Fibroblast of lung (primary cell): ENCODE results near the gene GPR132.

Experiments used
- EZH2 ChIP-seq: IDR thresholded peaks from 2 replicates; pipeline ENCODE4 v1.5.1; 2012; ENCODE audit warnings: low read length, control low read depth, mild to moderate bottlenecking; ENCODE audit errors: missing control alignments
- TF ChIP-seq, protein P1 (sequence below), 2 donors: IDR thresholded peaks in 1 of 2; conservative IDR thresholded peaks in 1 of 2; 1 replicate in 1 of 2; 2 replicates in 1 of 2; pipeline ENCODE4 v1.5.1; 2011 to 2012; ENCODE audit warnings: low read length in 2 of 2, control low read depth in 1 of 2, inconsistent platforms in 1 of 2, low read depth in 1 of 2, mild to moderate bottlenecking in 1 of 2

DNA sequence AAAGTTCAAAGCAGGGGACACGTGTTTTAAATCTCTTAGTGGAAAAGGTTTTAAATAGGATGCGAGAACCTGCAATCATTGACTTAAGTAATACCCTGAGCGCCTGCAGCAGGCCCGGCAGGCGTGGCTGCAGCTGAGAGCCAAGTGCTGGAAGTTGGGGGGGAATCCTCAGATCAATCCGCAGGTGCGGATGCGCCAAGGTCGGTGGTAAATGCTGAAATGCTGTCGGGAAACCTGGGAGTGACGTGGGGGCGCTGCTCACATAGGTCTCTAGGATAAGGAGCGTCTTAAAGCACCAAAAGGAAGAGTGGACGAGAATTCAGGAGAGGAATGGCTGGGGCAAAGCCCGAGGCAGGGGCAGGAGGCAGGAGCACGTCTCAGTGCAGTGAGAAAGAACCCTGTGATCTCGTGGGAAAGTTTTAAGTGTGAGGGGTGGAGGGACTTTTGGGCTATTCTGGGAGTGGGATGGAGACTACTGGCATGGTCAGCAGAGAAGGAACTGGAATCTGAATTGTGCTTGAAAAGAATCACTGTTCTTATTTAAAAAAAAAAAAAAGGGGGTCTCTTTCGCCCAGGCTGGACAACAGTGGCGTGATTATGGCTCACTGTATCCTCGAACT lies 43.5 kb downstream of the GPR132 start:
- no peak for TF ChIP-seq EZH2
- TF ChIP-seq, protein P1, sequence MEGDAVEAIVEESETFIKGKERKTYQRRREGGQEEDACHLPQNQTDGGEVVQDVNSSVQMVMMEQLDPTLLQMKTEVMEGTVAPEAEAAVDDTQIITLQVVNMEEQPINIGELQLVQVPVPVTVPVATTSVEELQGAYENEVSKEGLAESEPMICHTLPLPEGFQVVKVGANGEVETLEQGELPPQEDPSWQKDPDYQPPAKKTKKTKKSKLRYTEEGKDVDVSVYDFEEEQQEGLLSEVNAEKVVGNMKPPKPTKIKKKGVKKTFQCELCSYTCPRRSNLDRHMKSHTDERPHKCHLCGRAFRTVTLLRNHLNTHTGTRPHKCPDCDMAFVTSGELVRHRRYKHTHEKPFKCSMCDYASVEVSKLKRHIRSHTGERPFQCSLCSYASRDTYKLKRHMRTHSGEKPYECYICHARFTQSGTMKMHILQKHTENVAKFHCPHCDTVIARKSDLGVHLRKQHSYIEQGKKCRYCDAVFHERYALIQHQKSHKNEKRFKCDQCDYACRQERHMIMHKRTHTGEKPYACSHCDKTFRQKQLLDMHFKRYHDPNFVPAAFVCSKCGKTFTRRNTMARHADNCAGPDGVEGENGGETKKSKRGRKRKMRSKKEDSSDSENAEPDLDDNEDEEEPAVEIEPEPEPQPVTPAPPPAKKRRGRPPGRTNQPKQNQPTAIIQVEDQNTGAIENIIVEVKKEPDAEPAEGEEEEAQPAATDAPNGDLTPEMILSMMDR (conservative IDR thresholded peaks at IDR 0.05 in 1 of 2, IDR thresholded peaks at IDR 0.05 in 1 of 2; ENCODE audit: low read depth in 1 of 2, low read length in 2 of 2), result no peak
